NOMO-1 treated with DMSO at 0.1 percent for 48 hours (cell line): ENCODE results near the gene PRKAR1A.
"Not testable (repeated sequence)": the region's sequence is repeated elsewhere in the genome, so short reads cannot be mapped to it uniquely, and the experiment has no call there.

Experiments used
- DNase-seq: peaks from one replicate; lab custom pipeline; 2025; ENCODE audit not compliant: unreplicated experiment; lab: John Stamatoyannopoulos, UW

PRKAR1A gene

GRCh38 chr17:68511254-68511670, 968 bp upstream of the PRKAR1A start:
- no peak for DNase-seq

- peak; percentile 58 for DNase-seq
Measured at GRCh38 chr17:68511671-68512246, 471 bp upstream of the PRKAR1A start.

GRCh38 chr17:68512960-68513474, 787 bp downstream of the PRKAR1A start:
- DNase-seq = no peak

- no peak for DNase-seq
Measured at GRCh38 chr17:68513932-68514331, 1.7 kb downstream of the PRKAR1A start.

- no peak for DNase-seq
Measured at GRCh38 chr17:68514831-68515635, 2.8 kb downstream of the PRKAR1A start.

GRCh38 chr17:68516732-68517131, 4.5 kb downstream of the PRKAR1A start:
- DNase-seq = no peak

- not testable (repeated sequence) for DNase-seq
Measured at GRCh38 chr17:68517605-68518004, 5.4 kb downstream of the PRKAR1A start.

- DNase-seq = no peak
Measured at GRCh38 chr17:68518063-68518815, 6.0 kb downstream of the PRKAR1A start.

GRCh38 chr17:68519051-68519450, 6.8 kb downstream of the PRKAR1A start:
- not testable (repeated sequence) for DNase-seq

GRCh38 chr17:68519911-68520310, 7.7 kb downstream of the PRKAR1A start:
- no peak for DNase-seq

GRCh38 chr17:68522266-68522665, 10.0 kb downstream of the PRKAR1A start:
- no peak for DNase-seq

- no peak for DNase-seq
Measured at GRCh38 chr17:68526548-68526947, 14.3 kb downstream of the PRKAR1A start.

- DNase-seq = no peak
Measured at GRCh38 chr17:68527314-68527713, 15.1 kb downstream of the PRKAR1A start.

GRCh38 chr17:68531252-68531651, 19.0 kb downstream of the PRKAR1A start:
- no peak for DNase-seq

- no peak for DNase-seq
Measured at GRCh38 chr17:68532826-68533225, 20.6 kb downstream of the PRKAR1A start.

GRCh38 chr17:68533887-68534694, 21.9 kb downstream of the PRKAR1A start:
- DNase-seq = no peak

- DNase-seq = no peak
Measured at GRCh38 chr17:68534695-68535088, 22.5 kb downstream of the PRKAR1A start.

- no peak for DNase-seq
Measured at GRCh38 chr17:68535922-68536321, 23.7 kb downstream of the PRKAR1A start.

- DNase-seq = peak; percentile 82
Measured at GRCh38 chr17:68539548-68540467, 27.6 kb downstream of the PRKAR1A start.

- DNase-seq = no peak
Measured at GRCh38 chr17:68540981-68541380, 28.8 kb downstream of the PRKAR1A start.
